Activated CD4-positive, alpha-beta T cell treated with anti-CD3 and anti-CD28 coated beads, Interleukin-2, Interleukin-4, amounts not matched to agents 100 ng/mL and 50 ng/mL, durations not matched to agents 16 hours and 8 hours (primary cell): ENCODE measurements around the gene COX7B.
"Not testable (repeated sequence)": the region's sequence is repeated elsewhere in the genome, so short reads cannot be mapped to it uniquely, and the experiment has no call there.

ENCODE experiments used
- DNase-seq: peaks from one replicate; pipeline ENCODE4 v3.0.0-alpha.2; 2020; ENCODE audit warnings: low spot score

Gene COX7B, protein sequence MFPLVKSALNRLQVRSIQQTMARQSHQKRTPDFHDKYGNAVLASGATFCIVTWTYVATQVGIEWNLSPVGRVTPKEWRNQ

DNA sequence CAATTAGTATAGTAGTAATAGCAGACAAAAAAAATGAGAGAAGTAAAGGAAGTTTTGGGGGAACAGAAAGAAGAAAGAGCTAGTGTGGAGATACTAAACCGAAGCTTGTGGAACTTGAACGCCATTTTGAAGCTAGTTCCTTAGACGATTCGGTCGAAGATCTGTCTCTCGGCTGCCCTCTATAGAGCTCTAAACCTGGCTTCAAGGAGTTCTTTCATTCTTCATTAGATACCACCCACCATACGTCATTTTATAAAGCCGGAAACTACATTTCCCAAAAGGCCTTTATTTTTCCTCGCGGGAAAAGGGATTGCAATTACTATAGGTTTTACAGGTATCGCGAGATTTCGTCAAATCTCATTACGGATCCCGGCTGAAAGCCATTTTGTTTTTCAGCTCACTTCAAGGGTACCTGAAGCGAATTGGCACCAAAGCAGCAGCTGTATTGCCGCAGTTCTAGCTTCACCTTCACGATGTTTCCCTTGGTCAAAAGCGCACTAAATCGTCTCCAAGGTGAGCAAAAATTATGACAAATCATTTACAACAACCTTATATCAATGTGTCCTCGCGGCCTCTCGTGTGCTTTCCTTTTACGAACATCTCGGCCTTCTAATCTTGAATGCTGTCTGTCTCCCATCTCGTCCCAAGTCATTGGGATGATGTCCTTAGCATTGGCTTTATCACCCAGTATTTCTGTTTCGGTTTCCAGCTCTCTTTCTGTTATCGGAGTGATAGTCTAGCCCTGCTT, at the start of gene COX7B:
COX7B (plus strand) TSS at position 388 of the 748 bp plus-strand sequence; CDS start at position 474, 86 bp downstream.
- peak; percentile 91 for DNase-seq

DNA sequence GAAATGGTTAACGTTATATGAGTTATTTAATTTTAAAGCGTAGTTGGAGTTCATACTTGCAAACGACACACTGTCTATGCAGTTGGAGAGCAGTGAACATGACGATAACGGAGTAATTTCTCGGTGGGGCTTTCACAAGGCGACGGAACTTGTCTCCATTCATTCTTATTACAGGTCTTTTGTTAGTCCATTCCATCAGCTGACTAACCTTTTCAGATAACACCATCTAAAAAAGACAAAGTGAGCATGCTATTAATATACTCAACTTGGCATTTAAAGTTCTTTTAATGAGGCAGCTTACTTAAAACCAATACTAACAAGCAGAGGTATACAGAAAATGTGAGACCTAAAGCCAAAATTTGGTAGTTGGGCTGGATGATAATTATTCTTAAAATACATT, 23.9 kb upstream of the COX7B start:
- no peak for DNase-seq

DNA sequence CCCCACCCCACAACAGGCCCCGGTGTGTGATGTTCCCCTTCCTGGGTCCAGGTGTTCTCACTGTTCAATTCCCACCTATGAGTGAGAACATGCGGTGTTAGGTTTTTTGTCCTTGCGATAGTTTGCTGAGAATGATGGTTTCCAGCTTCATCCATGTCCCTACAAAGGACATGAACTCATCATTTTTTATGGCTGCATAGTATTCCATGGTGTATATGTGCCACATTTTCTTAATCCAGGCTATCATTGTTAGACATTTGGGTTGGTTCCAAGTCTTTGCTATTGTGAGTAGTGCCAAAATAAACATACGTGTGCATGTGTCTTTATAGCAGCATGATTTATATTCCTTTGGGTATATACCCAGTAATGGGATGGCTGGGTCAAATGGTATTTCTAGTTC, 17.9 kb upstream of the COX7B start:
- DNase-seq = not testable (repeated sequence)

DNA sequence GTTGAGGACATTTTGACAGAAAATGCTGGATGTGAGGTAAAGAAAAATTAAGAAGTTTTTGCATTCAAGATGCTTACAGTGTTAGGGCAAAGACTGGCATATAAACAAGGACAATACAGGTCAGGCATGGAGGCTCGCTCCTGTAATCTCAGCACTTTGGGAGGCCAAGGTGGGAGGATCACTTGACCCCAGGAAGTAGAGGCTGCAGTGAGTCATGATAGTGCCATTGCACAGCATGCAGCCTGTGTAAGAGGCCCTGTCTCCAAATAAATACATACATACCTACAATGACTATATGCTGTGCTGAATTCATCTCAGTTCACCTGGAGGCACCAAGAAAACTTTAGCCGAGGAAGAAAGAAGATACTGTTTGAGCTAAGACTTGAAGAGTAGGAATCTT, 6.4 kb upstream of the COX7B start:
- DNase-seq = no peak

DNA sequence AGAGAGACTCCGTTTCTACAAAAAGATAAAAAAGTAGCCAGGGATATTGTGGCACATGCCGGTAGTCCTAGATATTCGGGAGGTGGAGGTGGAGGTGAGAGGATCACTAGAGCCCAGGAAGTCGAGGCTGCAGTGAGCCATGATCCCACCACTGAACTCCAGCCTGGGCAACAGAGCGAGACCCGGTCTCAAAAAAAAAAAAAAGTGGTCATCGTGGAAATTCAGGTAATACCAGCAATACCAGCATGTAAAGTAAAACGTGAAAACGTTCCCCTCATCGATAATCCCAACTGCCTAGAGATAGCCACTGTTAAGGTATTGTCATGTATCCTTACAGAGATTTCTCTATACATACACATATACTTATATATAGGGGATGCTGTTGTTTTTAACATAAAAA, 5.6 kb upstream of the COX7B start:
- DNase-seq = no peak

DNA sequence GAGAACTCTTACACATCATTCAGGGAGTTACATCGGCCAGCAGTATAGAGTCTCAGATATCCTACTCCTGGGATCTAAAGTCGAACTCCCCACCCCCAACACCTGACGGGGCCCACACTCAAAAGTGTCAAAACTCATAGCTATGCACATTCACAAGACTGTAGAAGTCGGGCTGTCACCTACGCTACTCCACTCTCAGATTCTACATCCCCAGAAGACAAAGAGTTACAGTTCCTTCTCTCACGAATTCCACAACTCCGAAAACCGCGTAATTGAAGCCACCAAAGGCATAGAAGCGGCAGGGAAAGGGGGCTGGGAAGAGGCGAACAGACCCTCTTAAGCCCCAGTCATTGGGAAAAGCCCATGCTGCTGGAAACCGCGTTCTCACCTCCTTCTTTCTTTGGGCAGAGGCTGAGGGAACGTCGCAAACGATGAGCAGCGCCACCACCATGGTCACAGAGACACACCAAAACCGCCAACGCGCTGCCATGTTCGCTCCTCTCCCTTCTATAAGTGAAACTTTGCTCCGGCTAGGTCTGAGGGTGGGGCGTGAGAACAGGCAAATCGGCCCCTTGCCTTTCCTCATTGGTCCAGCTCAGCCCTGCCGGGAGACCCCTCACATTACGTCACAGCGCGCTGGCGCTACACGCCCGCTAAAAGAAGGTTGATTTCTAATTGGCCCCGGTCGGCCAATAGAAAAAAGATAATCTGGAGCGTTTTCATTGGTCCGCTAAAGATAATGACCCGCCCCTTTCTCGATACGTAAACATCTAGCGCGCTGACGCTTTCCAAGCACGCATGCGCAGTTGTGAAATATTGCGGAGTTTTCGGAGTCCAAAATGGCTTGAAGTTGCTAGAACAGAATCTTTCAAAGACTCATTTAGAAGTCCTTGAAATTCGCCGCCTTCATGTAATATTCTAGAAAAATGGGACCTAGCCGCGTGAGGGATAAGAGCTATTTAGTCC, 4.1 kb upstream of the COX7B start, which contains the start of gene MAGT1:
MAGT1 (minus strand) TSS at position 515 of the 966 bp plus-strand sequence; CDS start at position 490, 25 bp downstream.
- DNase-seq = peak; percentile 93

DNA sequence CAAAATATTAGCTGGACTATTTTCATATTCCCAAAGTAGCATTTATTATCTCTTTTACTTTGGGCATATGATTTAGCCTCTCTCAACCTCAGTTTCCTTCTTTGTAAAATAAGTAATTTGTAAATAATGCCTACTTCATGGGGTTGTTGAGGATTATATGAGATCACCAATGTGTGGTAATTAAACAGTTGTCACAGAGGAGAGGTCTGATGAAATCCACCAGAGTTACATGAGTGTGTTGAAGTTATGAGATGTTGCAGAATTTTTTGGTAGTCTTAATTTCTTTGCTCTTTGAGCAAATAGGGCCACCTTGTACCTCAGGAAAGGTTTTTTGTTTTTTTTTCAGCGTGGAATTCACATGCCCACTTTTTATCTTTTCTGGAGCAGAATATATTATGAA, 1.4 kb downstream of the COX7B start:
- DNase-seq = no peak

DNA sequence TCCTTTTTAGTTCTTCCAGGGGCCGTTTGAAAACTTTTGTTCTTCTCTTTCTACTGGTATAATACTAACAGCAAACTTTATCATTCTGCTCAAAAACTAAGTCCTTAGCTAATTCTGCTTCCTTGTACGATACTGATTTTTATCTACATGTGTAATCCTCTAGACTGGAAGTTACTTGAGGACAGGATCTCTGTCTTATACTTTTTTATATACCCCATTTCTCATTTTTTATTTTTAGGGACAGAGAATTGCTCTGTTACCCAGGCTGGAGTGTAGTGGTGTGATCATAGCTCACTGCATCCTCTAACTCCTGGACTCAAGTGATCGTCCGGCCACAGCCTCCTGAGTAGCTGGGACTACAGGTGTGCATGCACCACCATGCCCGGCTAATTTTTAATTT, 2.2 kb downstream of the COX7B start:
- DNase-seq = no peak

DNA sequence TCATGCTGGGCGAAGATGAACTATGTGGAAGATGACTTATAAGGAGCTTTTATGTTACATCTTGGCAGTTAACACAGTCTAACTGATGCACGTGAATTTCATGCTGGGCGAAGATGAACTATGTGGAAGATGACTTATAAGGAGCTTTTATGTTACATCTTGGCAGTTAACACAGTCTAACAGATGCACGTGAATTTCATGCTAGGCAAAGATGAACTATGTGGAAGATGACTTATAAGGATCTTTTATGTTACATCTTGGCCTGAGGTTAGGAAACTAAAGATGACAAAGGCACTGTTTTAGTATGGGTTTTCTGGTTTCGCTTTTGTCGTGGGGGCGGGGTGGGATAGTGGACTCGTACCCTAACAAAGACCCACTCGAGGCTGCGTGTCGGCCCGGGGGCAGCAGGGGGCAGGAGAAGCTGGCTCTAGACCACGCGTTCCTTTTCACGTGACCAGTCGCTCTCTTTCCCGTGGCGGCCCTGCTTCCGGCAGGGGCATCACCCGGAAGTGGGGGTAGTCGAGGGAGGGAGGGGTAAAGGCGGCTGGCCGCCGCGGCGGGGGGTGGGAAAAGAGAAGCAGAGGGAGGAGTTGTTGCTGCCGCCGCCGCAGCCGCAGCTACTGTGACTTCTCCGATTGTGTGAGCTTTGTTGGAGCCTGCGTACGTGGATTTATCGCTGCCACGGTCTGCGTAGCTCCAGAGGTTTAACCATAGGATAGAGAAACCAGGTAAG, 11.0 kb downstream of the COX7B start, which contains the start of gene ATP7A:
ATP7A (plus strand) TSS at position 586 of the 733 bp plus-strand sequence. CDS start 60,949 bp downstream, outside the sequence.
- DNase-seq = peak; percentile 91

DNA sequence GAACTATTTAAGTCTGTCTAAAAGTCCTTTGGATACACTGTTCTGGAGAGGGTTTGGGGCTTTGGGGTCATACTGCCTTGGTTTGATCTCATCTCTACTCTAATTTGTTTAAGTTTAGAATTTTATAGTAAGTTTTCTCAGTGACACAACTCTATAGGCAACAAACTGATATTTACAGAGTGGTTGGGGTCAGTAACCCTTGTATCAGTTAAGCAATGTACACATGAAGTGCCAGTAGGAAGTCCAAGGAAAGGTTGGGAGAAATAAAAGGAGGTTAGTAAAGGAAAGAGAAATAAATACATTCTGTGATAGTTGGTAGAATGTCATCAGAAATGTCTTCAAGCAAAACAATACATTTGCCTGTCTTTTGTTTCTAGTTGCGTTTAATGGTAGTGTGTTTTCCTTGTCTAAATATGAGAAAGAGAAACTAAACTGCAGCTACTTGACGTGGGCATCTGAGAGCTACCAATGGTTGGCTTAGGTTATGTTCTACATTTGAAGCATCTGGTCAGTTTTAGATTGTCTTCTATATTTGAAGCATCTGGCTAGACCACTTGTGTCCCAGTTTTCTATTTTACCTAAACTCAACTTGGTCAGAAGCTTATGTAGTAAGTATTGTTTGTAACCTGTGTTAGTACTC, 18.1 kb downstream of the COX7B start:
- DNase-seq = no peak

DNA sequence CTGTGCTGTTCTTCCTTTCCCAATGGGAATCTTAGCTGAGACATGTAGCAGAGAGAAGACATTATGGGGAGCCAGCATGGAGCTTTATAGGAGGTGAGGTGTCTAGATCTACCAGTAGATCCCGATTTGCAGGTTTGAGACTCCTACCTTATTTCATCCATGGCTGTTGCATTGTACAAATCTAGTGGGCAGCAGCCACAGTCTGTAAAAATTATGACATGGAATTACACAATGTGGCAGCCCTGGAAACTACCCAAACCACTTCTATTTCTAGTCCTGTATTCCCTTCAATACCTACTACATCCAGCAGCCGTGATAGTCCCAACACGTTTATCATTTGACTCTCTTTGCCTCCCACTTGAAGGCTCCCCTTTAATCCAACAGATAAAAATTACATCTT, 19.3 kb downstream of the COX7B start:
- no peak for DNase-seq

DNA sequence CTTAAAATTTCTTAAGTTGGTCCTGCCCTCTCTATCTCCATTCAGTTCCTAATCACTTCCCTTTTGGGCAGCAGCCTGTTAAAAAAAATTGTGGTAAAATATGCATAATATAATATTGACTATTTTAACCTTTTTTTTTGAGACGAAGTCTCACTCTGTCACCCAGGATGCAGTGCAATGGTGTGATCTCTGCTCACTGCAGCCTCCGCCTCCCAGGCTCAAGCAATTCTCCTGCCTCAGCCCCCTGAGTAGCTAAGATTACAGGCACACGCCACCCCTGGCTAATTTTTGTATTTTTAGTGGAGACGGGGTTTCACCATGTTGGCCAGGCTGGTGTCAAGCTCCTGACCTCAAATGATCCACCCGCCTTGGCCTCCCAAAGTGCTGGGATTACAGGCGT, 20.1 kb downstream of the COX7B start:
- not testable (repeated sequence) for DNase-seq

DNA sequence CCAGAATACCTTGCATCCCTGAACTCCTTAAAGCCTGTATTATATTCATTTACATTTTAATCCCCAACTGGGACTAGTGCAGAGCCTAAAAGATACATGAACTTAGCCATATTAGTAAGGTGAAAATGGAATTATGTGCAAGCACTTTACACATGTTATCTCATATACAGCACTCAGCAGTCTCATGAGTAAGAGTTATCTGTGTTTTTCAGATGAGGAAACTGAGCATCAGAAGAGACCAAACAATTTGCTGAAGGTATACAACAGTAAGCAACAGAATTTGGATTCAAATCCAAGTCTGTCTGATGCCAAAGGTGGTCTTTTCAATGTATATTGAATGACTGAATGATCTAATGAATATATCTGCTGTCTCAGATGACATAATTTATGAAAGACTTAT, 23.5 kb downstream of the COX7B start:
- DNase-seq = no peak

DNA sequence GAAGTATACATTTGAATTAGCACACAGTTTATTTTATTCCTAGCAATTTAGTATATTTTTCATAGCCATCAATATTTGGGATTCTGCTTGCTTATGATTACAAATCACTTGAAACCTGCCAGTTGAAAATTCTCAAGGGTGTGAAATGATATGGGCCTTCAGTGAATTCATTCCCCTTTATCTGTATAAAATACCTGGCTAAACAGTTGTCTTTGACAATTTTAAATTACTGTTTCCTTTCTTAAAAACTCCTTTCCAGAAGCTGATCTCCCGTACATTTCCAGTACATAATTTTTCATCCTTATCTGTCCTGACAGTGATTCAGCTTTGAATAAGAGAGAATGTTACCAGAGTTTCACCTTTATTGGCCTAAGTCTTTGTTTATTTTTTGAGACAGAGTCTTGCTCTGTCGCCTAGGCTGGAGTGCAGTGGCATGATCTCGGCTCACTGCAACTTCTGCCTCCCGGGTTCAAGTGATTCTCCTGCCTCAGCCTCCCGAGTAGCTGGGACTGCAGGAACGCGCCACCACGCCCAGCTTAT, 25.1 kb downstream of the COX7B start:
- no peak for DNase-seq

DNA sequence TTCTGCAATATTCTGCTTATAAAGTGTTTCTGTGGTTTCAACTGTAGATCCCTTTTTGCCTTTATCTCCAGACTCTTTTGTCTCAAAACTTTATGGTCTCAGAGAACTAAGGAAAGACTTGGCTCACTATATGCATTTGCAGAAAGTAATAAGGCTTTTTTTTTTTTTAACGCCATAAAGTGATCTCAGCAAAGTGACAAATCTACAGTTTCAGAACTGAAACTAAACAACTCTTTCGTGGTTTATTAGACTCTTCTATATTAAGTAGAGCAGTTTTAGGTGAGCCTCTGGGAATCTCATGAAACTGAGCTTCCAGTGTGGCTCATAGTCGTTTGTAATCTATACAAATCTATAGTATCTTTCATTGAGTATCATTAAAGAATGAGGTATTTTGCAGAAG, 26.5 kb downstream of the COX7B start:
- no peak for DNase-seq

DNA sequence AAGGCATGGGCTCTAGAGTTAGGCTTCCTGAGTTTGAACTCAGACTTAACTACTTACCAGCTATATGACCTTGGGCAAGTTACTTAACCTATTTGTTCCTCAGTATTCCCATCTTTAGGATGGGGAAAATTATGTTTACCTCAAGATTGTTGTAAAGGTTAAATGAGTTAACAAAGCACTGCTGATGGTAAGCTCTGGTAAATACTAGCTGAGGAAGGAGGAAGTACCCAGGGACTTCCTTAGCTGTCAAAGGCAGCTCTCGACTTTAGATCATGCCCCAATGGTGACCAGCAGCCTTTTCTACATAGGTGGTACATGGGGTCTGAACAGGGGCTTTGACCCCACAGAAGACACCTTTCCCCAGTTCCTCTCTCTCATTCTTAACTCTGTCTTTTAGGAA, 31.3 kb downstream of the COX7B start:
- DNase-seq = no peak

DNA sequence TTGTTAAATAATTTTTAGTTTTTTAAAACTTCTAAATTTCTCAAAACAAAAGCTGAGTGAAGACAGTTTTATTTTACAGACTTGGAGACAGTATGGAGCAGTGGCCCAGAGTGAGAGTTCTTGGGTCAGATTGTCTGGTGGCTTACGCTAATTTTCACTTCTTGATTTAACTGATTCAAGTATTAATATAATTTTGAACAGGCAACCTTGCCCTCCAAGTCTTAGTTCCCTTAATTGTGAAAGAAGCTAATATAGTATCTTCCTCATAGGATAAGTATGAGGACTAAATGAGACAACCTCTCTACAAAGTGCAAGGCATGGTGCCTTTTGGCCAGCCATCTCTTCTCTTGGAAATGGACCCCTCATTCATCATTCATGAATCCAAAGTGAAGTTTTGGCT, 36.6 kb downstream of the COX7B start:
- DNase-seq = no peak

DNA sequence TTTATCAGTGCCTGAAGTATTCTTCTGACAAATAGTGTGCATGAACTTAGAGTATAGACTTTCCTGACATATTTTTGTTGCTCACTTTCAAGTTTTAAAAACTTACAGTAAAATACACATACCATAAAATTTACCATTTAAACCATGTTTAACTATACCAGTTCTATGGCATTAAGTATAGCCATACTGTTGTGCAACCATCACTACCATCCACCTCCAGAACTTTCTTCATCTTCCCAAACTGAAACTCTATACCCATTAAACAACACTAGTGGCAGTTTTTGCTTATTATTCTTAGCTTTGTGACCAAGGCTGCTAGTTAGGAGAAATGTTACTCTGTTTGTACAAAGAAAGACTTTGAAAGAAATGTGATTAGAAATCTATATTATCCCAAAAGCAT, 37.0 kb downstream of the COX7B start:
- no peak for DNase-seq

DNA sequence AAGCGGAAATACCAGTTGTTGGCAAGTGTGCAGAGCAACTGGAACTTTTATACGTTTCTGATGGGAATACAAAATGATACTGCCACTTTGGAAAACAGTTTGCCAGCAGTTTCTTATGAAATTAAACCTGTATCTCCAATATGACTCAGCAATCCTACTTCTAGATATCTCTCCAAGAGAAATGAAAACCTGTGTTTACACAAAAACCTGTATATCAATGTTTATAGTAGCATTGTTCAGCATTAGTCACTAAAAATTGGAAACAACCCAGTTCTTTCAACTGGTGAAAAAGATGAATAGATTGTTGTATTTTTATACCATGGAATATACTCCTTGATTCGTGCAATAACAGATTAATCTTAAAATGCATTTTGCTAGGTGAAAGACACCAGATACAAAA, 38.0 kb downstream of the COX7B start:
- DNase-seq = no peak

DNA sequence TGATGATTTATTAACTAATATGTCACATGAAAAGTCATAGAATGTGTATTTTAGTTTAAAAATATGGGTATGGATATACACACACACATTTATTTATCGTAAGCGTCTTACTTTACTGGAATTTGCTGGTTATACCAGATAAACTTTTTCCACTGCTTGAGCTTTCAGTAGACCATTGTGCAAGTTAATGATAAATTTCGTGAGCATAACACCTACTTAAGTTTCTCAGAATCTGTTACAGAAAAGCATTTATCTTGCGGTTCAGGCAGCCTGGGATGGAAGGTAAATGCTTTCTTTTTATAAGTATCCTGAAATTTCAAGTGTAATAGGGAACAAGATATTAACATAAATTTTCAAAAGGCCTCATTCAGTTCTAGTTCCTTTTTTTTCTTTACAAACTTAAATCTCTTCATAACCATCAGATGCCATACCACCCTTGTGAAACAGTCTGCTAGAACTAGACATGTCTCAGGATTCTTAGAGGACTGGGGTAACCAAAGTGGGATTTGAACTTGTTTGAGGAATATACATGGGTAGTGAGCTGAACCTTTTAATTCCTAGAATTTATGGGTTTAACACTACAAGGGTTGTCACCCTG, 38.9 kb downstream of the COX7B start:
- no peak for DNase-seq

DNA sequence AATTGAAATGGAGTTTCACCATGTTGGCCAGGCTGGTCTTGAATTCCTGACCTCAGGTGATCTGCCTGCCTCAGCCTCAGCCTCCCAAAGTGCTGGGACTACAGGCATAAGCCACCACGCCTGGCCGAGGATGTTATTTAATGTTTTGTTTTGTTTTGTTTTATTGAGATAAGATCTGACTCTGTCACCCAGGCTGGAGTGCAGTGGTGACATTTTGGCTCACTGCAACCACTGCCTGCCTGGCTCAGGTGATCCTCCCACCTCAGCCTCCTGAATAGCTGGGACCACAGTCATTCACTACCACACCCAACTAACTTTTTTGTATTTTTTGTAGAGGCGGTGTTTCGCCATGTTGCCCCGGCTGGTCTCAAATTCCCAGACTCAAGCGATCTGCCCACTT, 45.8 kb downstream of the COX7B start:
- DNase-seq = not testable (repeated sequence)
